ENCODE data around the gene TMEM184C. TPM values are rescaled to one million over a fixed set of nuclear protein-coding genes. Genes with fewer than 3 reads are reported as not detected.

The TMEM184C gene
- total and polyA plus RNA-seq, 2 donors (not counting 1 experiment from before 2014, with no cell fraction given) = 30.6 to 34.3 TPM

- Histone ChIP-seq H3K27ac (ENCODE audit: insufficient read depth, low read length) (no peak overlapping the region), H3K79me2 (ENCODE audit: control insufficient read depth, insufficient read depth, low read length) (no peaks in the 10 kb centered on the region), H3K4me2 (ENCODE audit: extremely low read depth, insufficient read depth, low read length) (no peak overlapping the region), H4K20me1 (ENCODE audit: control insufficient read depth, extremely low read depth, insufficient read depth, low read length) (no peaks in the 10 kb centered on the region), H3K4me1 (ENCODE audit: control insufficient read depth, extremely low read depth, insufficient read depth, low read length) (peaks cover 15% of the 10 kb centered on the region), H3K4me3 (replicated peaks in 1 of 4; ENCODE audit: control extremely low read depth in 1 of 4, insufficient read depth in 1 of 4, low read depth in 3 of 4, low read length in 4 of 4) (no peak overlapping the region), H3K36me3 (ENCODE audit: control insufficient read depth, insufficient read depth, low read length) (no peaks in the 10 kb centered on the region), H3K27me3 (ENCODE audit: control insufficient read depth, insufficient read depth, low read length) (no peaks in the 10 kb centered on the region), H2AFZ (ENCODE audit: low read length) (no peak overlapping the region), H3K9ac (ENCODE audit: insufficient read depth, low read length) (no peak overlapping the region), H3K9me3 (ENCODE audit: control insufficient read depth, insufficient read depth, low read depth, low read length) (no peaks in the 10 kb centered on the region)
- no peak for TF ChIP-seq EZH2 (IDR thresholded peaks at IDR 0.05; ENCODE audit: low read length, missing control alignments)
- no peak for TF ChIP-seq CTCF (conservative IDR thresholded peaks at IDR 0.05 in 1 of 2, IDR thresholded peaks at IDR 0.05 in 1 of 2; ENCODE audit: low read depth in 1 of 2, low read length in 2 of 2)
- DNase-seq (ENCODE audit: low read depth in 2 of 2) = no peak
Measured at GRCh38 chr4:147599206-147599605, 18.0 kb upstream of the TMEM184C start.

DNA sequence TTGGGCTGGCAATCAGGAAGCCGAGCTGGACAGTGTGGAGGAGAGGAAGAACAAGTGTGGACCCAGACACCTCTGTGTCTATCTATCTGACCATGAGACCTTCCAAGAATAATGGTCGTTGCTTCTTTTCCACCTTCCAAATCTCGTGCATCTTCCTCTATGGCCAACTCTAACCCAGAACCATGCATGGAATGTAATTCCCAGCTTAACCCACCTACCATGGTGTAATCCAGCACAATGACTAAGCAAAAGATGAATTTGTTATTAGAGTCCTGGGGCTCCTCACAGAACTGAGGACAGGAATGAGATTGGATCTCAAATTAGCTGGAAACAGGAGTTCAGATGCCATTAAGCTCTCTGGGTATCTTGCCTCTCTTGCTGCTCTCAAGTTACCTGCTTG lies 17.4 kb upstream of the TMEM184C start:
- Histone ChIP-seq H2AFZ (ENCODE audit: low read length) (peak overlapping the region; percentile 21), H3K9ac (ENCODE audit: insufficient read depth, low read length) (no peak overlapping the region), H3K79me2 (ENCODE audit: control insufficient read depth, insufficient read depth, low read length) (no peaks in the 10 kb centered on the region), H3K4me2 (ENCODE audit: extremely low read depth, insufficient read depth, low read length) (no peak overlapping the region), H3K36me3 (ENCODE audit: control insufficient read depth, insufficient read depth, low read length) (no peaks in the 10 kb centered on the region), H3K27ac (ENCODE audit: insufficient read depth, low read length) (no peak overlapping the region), H4K20me1 (ENCODE audit: control insufficient read depth, extremely low read depth, insufficient read depth, low read length) (no peaks in the 10 kb centered on the region), H3K4me3 (replicated peaks in 1 of 4; ENCODE audit: control extremely low read depth in 1 of 4, insufficient read depth in 1 of 4, low read depth in 3 of 4, low read length in 4 of 4) (no peak overlapping the region), H3K9me3 (ENCODE audit: control insufficient read depth, insufficient read depth, low read depth, low read length) (no peaks in the 10 kb centered on the region), H3K4me1 (ENCODE audit: control insufficient read depth, extremely low read depth, insufficient read depth, low read length) (peaks cover 15% of the 10 kb centered on the region), H3K27me3 (ENCODE audit: control insufficient read depth, insufficient read depth, low read length) (no peaks in the 10 kb centered on the region)
- no peak for TF ChIP-seq EZH2 (IDR thresholded peaks at IDR 0.05; ENCODE audit: low read length, missing control alignments)
- peak in 1 of 2 donors; percentile 78 for DNase-seq (ENCODE audit: low read depth in 2 of 2)

DNA sequence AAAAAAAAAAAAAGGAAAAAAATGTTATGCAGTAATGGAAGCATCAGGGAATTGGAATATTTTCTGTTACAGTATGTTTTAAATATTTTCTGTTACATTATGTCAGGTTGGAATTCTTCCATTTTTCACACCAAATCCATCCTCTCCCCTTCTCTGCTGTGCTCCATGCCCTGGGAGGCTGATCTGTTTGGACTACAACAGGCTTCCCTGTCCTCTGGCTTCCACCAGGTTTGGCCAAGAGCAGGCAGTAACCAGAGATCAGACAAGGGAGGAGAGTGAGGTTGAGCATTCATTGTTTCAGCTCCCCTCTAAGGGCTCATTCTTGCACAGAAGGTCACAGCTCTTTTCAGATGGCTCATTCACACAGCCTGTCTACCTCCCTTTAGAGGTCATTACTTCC lies 11.7 kb upstream of the TMEM184C start:
- Histone ChIP-seq H3K4me3 (replicated peaks in 1 of 4; ENCODE audit: control extremely low read depth in 1 of 4, insufficient read depth in 1 of 4, low read depth in 3 of 4, low read length in 4 of 4) (no peak overlapping the region), H3K4me1 (ENCODE audit: control insufficient read depth, extremely low read depth, insufficient read depth, low read length) (no peaks in the 10 kb centered on the region), H3K9me3 (ENCODE audit: control insufficient read depth, insufficient read depth, low read depth, low read length) (no peaks in the 10 kb centered on the region), H3K9ac (ENCODE audit: insufficient read depth, low read length) (no peak overlapping the region), H3K27ac (ENCODE audit: insufficient read depth, low read length) (no peak overlapping the region), H3K36me3 (ENCODE audit: control insufficient read depth, insufficient read depth, low read length) (no peaks in the 10 kb centered on the region), H3K27me3 (ENCODE audit: control insufficient read depth, insufficient read depth, low read length) (no peaks in the 10 kb centered on the region), H4K20me1 (ENCODE audit: control insufficient read depth, extremely low read depth, insufficient read depth, low read length) (no peaks in the 10 kb centered on the region), H3K79me2 (ENCODE audit: control insufficient read depth, insufficient read depth, low read length) (no peaks in the 10 kb centered on the region), H3K4me2 (ENCODE audit: extremely low read depth, insufficient read depth, low read length) (no peak overlapping the region), H2AFZ (ENCODE audit: low read length) (no peak overlapping the region)
- DNase-seq (ENCODE audit: low read depth in 2 of 2) = no peak
- TF ChIP-seq EZH2 (IDR thresholded peaks at IDR 0.05; ENCODE audit: low read length, missing control alignments) (no peak), CTCF (conservative IDR thresholded peaks at IDR 0.05 in 1 of 2, IDR thresholded peaks at IDR 0.05 in 1 of 2; ENCODE audit: low read depth in 1 of 2, low read length in 2 of 2) (no peak)
